ENCODE data around the gene PTPN7. TPM values are rescaled to one million over a fixed set of nuclear protein-coding genes. Genes with fewer than 3 reads are reported as not detected.

The PTPN7 gene
- total RNA-seq, 1 donor from 2014 or later: not detected

GRCh38 chr1:202154766-202155477, 5.5 kb downstream of the PTPN7 start:
- Histone ChIP-seq H3K4me1 (peaks cover 0 to 4% of the 10 kb centered on the region in 2 donors), H3K27me3 (no peaks in the 10 kb centered on the region), H3K36me3 (no peaks in the 10 kb centered on the region), H3K9me3 (no peaks in the 10 kb centered on the region), H3K27ac (no peak overlapping the region), H3K4me3 (no peak overlapping the region)
- intact Hi-C loops (cut with DNase I): no loop called here
- peak in 2 of 3 experiments; percentile 27 to 34 for TF ChIP-seq CTCF (IDR thresholded peaks at IDR 0.05)
- DNase-seq (ENCODE audit: low spot score in 2 of 2): no peak

- H3K9me3 ChIP-seq: no peaks in the 10 kb centered on the region
- intact Hi-C loops (cut with DNase I): no loop called here
- no peak overlapping the region for H3K27ac ChIP-seq
- no peak for DNase-seq (ENCODE audit: low spot score in 2 of 2)
- no peak overlapping the region for H3K4me3 ChIP-seq
- H3K4me1 ChIP-seq: peaks cover 0 to 4% of the 10 kb centered on the region in 2 donors
- TF ChIP-seq CTCF (IDR thresholded peaks at IDR 0.05): no peak
- H3K27me3 ChIP-seq: no peaks in the 10 kb centered on the region
- H3K36me3 ChIP-seq: no peaks in the 10 kb centered on the region
These were observed 6.1 kb downstream of the PTPN7 start for GRCh38 chr1:202154148-202154765.

GRCh38 chr1:202153284-202153683, 7.1 kb downstream of the PTPN7 start:
- H3K4me1 ChIP-seq: peaks cover 0 to 4% of the 10 kb centered on the region in 2 donors
- H3K9me3 ChIP-seq: no peaks in the 10 kb centered on the region
- no peaks in the 10 kb centered on the region for H3K36me3 ChIP-seq
- intact Hi-C loops (cut with DNase I): no loop called here
- no peak for TF ChIP-seq CTCF (IDR thresholded peaks at IDR 0.05)
- no peak for DNase-seq (ENCODE audit: low spot score in 2 of 2)
- H3K27ac ChIP-seq: no peak overlapping the region
- H3K27me3 ChIP-seq: no peaks in the 10 kb centered on the region
- H3K4me3 ChIP-seq: no peak overlapping the region

- no peaks in the 10 kb centered on the region for H3K9me3 ChIP-seq
- peaks cover 0 to 4% of the 10 kb centered on the region in 2 donors for H3K4me1 ChIP-seq
- no peaks in the 10 kb centered on the region for H3K36me3 ChIP-seq
- TF ChIP-seq CTCF (IDR thresholded peaks at IDR 0.05): no peak
- H3K4me3 ChIP-seq: no peak overlapping the region
- no peaks in the 10 kb centered on the region for H3K27me3 ChIP-seq
- intact Hi-C loops (cut with DNase I): no loop called here
- H3K27ac ChIP-seq: no peak overlapping the region
- no peak for DNase-seq (ENCODE audit: low spot score in 2 of 2)
These were observed 8.0 kb downstream of the PTPN7 start for GRCh38 chr1:202152399-202152798.

- Histone ChIP-seq H3K27me3 (no peaks in the 10 kb centered on the region), H3K4me1 (peaks cover 0 to 4% of the 10 kb centered on the region in 2 donors), H3K9me3 (no peaks in the 10 kb centered on the region), H3K4me3 (no peak overlapping the region), H3K27ac (no peak overlapping the region), H3K36me3 (no peaks in the 10 kb centered on the region)
- intact Hi-C loops (cut with DNase I): no loop called here
- TF ChIP-seq CTCF (IDR thresholded peaks at IDR 0.05): no peak
- DNase-seq (ENCODE audit: low spot score in 2 of 2): no peak
These were observed 9.4 kb downstream of the PTPN7 start for GRCh38 chr1:202151045-202151444.
